Suprapubic skin (tissue), 4 donors: ENCODE data around the gene GBP1.

Experiments
- CTCF ChIP-seq, 2 donors: fragments of 200-600 bp in 1 of 2; fragments of 450-650 bp in 1 of 2; sonication (generic) in 1 of 2; IDR thresholded peaks; one replicate each; pipeline ENCODE4 v1.5.1; 2016 to 2019; ENCODE audit warnings: antibody characterized with exemption in 2 of 2, mild to moderate bottlenecking in 1 of 2, moderate library complexity in 1 of 2
- EP300 ChIP-seq: sonication (generic); formaldehyde crosslinking; IDR thresholded peaks from one replicate; pipeline ENCODE4 v1.6.1; 2017; ENCODE audit warnings: antibody characterized with exemption
- POLR2A ChIP-seq, 2 donors: fragments of 450-650 bp; IDR thresholded peaks; one replicate each; pipeline ENCODE4 v1.6.1; 2017; ENCODE audit warnings: antibody characterized with exemption in 2 of 2, mild to moderate bottlenecking in 2 of 2, moderate library complexity in 2 of 2
- POLR2AphosphoS5 ChIP-seq, 3 donors: sonication (generic); formaldehyde crosslinking; IDR thresholded peaks; one replicate each; pipeline ENCODE4 v1.6.1; 2017; ENCODE audit warnings: antibody characterized with exemption in 3 of 3

GRCh38 chr1:89065079-89065868, at the start of gene GBP1:
- TF ChIP-seq POLR2A (IDR thresholded peaks at IDR 0.05), result peak in 1 of 2 donors; percentile 26
- TF ChIP-seq POLR2AphosphoS5 (IDR thresholded peaks at IDR 0.05), result no peak
- TF ChIP-seq CTCF (IDR thresholded peaks at IDR 0.05), result no peak
- TF ChIP-seq EP300, result no peak
